NCI-H510A (cell line): ENCODE data around the gene RBFOX2.

Experiments
- DNase-seq: peaks from one replicate; lab custom pipeline; 2025; lab: John Stamatoyannopoulos, UW

Gene RBFOX2

DNA sequence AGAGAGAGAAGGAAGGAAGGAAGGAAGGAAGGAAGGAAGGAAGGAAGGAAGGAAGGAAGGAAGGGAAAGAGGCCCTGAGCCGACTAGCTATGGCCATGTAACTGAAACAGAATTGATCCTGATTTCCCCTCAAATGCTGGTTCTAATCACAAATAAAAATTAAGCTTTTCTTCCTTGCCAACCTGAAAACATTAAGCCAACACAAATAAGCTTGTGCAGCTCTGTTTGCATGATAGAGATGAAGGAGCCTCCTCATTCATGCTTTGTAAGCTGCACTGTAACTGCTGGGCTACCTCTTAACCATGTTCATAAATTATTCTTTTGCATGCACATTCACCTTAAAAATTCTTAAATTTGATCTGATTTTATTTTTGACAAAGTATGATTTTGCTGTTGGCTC lies 338.6 kb downstream of the RBFOX2 start:
- DNase-seq: no peak

DNA sequence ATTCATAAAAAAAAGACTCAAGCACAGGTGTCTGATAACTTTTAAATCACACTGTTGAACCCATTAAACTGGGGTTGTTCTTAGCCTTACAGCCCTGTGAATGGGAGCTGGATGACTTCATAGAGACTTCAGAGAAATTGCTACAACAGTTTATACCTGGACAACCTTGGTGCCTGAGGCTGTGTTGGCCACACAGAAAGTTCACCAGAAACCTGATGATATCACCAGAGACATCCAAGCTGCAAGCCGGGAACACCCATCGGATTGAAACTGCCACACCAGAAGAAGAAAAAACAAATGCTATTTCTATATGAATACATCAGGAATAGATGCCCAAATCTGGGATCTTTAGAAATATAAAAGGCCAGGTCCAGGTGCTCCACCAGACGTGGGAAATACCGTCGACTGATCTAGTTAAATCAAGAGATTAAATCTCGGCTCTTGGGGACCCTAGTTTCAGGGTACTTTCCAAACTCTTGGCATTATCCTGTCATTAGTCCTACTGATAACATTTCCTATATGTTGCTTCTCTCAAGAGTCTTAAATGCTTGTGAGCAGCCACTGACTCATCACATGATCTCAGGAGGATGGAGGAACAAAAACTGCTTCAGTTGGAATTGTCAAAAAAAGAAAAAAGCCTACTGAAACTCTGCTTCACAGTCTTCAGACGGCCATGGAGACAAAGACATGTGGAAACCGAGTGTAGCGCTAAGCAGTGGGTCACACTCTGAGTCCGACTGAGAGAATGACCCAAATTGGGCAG lies 339.5 kb downstream of the RBFOX2 start:
- no peak for DNase-seq
